ENCODE results near the gene PIK3R3. TPM values are rescaled to one million over a fixed set of nuclear protein-coding genes. Genes with fewer than 3 reads are reported as not detected.

PIK3R3 gene
- total RNA-seq, 1 experiment from 2014 or later = 30.2 TPM

DNA sequence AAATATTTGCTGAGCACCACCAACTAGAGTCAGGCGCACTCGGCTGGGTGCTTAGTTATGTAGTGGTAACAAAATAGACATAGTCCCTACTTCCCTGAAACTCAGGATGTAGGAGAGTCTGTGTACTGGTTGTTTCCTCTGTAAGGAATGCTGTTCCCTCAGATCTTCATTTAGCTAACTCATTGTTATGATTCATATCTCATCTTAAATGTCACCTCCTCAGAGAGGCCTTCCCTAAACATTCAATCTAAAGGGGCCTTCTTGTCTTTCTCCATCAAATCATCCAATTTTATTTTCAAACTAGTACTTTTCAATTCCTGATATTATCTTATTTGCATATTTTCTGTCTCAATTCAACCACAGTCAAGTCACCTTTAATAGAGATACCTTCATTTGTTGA is 132.9 kb downstream of the PIK3R3 start:
- H3K27me3 ChIP-seq (replicated peaks; ENCODE audit: insufficient read depth, low read depth, low read length, poor library complexity) = no peaks in the 10 kb centered on the region
- no peak overlapping the region for H3K27ac ChIP-seq (ENCODE audit: low read depth, low read length, poor library complexity, severe bottlenecking)
- DNase-seq (ENCODE audit: low spot score) = no peak
- H3K9me3 ChIP-seq (ENCODE audit: low read depth, low read length, poor library complexity, severe bottlenecking) = no peaks in the 10 kb centered on the region
- intact Hi-C loops (cut with micrococcal nuclease; ENCODE audit: unreplicated experiment) = no loop called here
- no peaks in the 10 kb centered on the region for H3K4me1 ChIP-seq (ENCODE audit: insufficient read depth, low read length, poor library complexity, severe bottlenecking)
- ChIA-PET CTCF (no interaction called here), POLR2A (ENCODE audit: low non-redundant PET) (no interaction called here)
- H3K36me3 ChIP-seq (ENCODE audit: insufficient read depth, low read length, poor library complexity, severe bottlenecking) = no peaks in the 10 kb centered on the region
- H3K4me3 ChIP-seq (ENCODE audit: low read depth, low read length, poor library complexity, severe bottlenecking) = no peak overlapping the region
- no peak for TF ChIP-seq EZH2 (IDR thresholded peaks at IDR 0.05; ENCODE audit: borderline replicate concordance, low read depth, low read length, poor library complexity, severe bottlenecking)
- TF ChIP-seq, protein P1, sequence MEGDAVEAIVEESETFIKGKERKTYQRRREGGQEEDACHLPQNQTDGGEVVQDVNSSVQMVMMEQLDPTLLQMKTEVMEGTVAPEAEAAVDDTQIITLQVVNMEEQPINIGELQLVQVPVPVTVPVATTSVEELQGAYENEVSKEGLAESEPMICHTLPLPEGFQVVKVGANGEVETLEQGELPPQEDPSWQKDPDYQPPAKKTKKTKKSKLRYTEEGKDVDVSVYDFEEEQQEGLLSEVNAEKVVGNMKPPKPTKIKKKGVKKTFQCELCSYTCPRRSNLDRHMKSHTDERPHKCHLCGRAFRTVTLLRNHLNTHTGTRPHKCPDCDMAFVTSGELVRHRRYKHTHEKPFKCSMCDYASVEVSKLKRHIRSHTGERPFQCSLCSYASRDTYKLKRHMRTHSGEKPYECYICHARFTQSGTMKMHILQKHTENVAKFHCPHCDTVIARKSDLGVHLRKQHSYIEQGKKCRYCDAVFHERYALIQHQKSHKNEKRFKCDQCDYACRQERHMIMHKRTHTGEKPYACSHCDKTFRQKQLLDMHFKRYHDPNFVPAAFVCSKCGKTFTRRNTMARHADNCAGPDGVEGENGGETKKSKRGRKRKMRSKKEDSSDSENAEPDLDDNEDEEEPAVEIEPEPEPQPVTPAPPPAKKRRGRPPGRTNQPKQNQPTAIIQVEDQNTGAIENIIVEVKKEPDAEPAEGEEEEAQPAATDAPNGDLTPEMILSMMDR (conservative IDR thresholded peaks at IDR 0.05; ENCODE audit: low read depth, low read length) = no peak
- no TSS peak for BruUV-seq (replicated peaks)

DNA sequence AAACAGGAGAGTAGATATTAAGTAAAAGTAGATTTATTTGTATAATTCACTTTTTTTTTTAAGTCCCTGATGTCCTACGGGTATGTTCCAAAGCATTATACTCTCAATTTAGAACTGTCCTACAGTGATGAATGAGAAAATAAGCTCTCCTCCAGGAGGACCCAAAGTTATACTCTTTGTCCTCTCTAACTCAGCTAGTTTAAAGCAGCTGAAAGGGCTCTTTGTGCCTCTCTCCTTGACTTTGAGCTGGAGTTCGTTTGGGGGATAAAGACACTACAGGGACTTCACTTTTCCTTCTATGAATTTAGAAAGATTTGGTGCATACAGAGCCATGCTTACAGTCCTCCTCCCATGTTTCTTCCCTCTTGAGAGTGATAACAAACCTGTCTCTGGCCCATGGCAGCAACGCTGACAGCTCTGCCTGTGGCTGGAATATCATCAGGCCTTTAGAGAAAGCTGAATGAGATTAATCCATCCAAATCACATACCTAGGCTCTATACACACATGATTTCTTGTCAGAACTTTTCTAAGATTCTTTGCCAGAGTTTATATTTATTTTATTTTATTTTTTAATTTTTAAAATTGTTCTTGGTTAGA is 134.3 kb downstream of the PIK3R3 start:
- Histone ChIP-seq H3K9me3 (ENCODE audit: low read depth, low read length, poor library complexity, severe bottlenecking) (no peaks in the 10 kb centered on the region), H3K4me1 (ENCODE audit: insufficient read depth, low read length, poor library complexity, severe bottlenecking) (no peaks in the 10 kb centered on the region), H3K4me3 (ENCODE audit: low read depth, low read length, poor library complexity, severe bottlenecking) (no peak overlapping the region), H3K36me3 (ENCODE audit: insufficient read depth, low read length, poor library complexity, severe bottlenecking) (no peaks in the 10 kb centered on the region), H3K27ac (ENCODE audit: low read depth, low read length, poor library complexity, severe bottlenecking) (no peak overlapping the region), H3K27me3 (replicated peaks; ENCODE audit: insufficient read depth, low read depth, low read length, poor library complexity) (no peaks in the 10 kb centered on the region)
- no TSS peak for BruUV-seq (replicated peaks)
- CTCF ChIA-PET = no interaction called here
- TF ChIP-seq EZH2 (IDR thresholded peaks at IDR 0.05; ENCODE audit: borderline replicate concordance, low read depth, low read length, poor library complexity, severe bottlenecking) = no peak
- TF ChIP-seq, protein P1 (conservative IDR thresholded peaks at IDR 0.05; ENCODE audit: low read depth, low read length) = no peak
- no peak for DNase-seq (ENCODE audit: low spot score)
- POLR2A ChIA-PET (ENCODE audit: low non-redundant PET) = interaction anchor here (0.5 to 0.7 kb wide), 2 partner anchors 10 to 194 kb away, joined by 5 to 6 read pairs; no protein-coding TSS in a partner anchor
- intact Hi-C loops (cut with micrococcal nuclease; ENCODE audit: unreplicated experiment) = no loop called here

DNA sequence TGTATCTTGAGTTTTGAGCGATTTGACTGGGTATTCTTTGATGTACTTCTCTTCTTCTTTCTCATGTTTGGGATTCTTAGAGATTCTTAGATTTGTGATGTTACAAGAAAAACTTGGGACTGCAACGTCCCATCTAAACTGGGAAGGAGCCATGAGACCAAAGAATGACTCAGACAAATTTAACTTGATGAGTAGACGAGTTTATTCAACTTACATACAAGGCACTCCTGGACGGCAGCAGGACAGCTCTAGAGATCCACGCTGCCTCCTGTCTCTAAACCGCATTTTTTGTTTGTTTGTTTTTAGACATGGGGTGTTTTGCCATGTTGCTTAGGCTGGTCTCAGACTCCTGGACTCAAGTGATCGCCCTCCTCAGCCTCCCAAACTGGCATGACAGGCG is 137.1 kb downstream of the PIK3R3 start:
- Histone ChIP-seq H3K27me3 (replicated peaks; ENCODE audit: insufficient read depth, low read depth, low read length, poor library complexity) (no peaks in the 10 kb centered on the region), H3K4me3 (ENCODE audit: low read depth, low read length, poor library complexity, severe bottlenecking) (no peak overlapping the region), H3K9me3 (ENCODE audit: low read depth, low read length, poor library complexity, severe bottlenecking) (no peaks in the 10 kb centered on the region), H3K36me3 (ENCODE audit: insufficient read depth, low read length, poor library complexity, severe bottlenecking) (no peaks in the 10 kb centered on the region), H3K27ac (ENCODE audit: low read depth, low read length, poor library complexity, severe bottlenecking) (no peak overlapping the region), H3K4me1 (ENCODE audit: insufficient read depth, low read length, poor library complexity, severe bottlenecking) (no peaks in the 10 kb centered on the region)
- DNase-seq (ENCODE audit: low spot score) = no peak
- ChIA-PET CTCF (no interaction called here), POLR2A (ENCODE audit: low non-redundant PET) (no interaction called here)
- TF ChIP-seq, protein P1 (conservative IDR thresholded peaks at IDR 0.05; ENCODE audit: low read depth, low read length) = no peak
- no peak for TF ChIP-seq EZH2 (IDR thresholded peaks at IDR 0.05; ENCODE audit: borderline replicate concordance, low read depth, low read length, poor library complexity, severe bottlenecking)
- intact Hi-C loops (cut with micrococcal nuclease; ENCODE audit: unreplicated experiment) = no loop called here
- BruUV-seq (replicated peaks) = no TSS peak
